HG03175 (cell line): ENCODE results near the gene STBD1.
"Not testable (repeated sequence)": the region's sequence is repeated elsewhere in the genome, so short reads cannot be mapped to it uniquely, and the experiment has no call there.

Experiments used
- ATAC-seq: cut with Tn5 transposase; IDR thresholded peaks from one replicate; pipeline ENCODE4 v1.9.1; 2021; ENCODE audit warnings: mild to moderate bottlenecking, moderate library complexity; ENCODE audit not compliant: unreplicated experiment

STBD1 gene

GRCh38 chr4:76315267-76315918 is 8.9 kb downstream of the STBD1 start:
- ATAC-seq: no peak

DNA sequence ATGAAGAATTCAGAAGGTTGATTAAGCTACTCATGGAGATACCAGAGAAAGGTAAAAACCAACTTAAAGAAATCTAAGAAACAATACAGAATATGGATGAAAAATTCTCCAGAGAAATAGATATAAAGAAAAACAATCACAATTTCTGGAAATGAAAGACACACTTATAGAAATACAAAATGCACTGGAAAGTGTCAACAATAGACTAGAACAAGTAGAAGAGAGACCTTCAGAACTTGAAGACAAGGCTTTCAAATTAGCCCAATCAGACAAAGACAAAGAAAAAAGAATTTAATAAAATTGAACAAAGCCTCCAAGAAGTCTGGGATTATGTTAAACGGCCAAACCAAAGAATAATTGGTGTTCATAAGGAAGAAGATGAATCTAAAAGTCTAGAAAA is 9.6 kb downstream of the STBD1 start:
- no peak for ATAC-seq

DNA sequence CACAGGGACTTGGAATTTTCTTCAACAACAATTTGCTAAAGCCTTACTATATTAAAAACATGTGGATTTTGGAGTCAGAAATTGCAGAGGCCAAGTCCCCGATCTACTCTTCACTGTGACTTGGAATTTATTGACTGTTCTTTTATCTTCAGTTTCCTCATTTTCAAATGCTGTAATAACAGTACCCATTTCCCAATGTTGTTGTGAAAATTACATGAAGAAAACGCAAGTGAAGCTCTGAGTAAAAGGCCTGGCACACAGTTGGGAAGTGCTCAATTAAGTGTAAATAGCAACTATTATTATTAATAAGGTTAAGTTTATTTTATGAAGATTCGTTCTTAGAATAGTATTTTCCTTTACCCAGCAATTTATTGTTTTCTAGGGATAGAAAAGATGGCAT is 15.7 kb downstream of the STBD1 start:
- ATAC-seq: no peak

- ATAC-seq: no peak
Measured at GRCh38 chr4:76325072-76325471, 18.5 kb downstream of the STBD1 start.

DNA sequence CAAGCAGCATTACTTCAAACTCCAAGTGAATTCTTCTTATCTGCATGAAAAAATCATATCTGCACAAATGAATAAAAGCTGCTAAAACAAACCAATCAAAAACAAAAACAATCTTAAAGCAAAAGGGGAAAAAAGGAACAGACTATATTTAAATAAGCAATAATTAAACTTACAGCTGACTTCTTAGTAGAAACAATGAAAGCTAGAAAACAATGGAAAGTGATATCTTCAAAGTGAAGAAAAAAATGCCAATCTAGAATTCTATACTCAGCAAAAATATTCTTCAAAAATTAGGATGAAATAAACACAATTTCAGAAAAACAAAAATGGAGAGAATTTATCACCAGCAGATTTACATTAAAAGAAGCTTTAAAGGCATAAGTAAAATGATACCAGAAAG is 20.0 kb downstream of the STBD1 start:
- ATAC-seq: no peak

DNA sequence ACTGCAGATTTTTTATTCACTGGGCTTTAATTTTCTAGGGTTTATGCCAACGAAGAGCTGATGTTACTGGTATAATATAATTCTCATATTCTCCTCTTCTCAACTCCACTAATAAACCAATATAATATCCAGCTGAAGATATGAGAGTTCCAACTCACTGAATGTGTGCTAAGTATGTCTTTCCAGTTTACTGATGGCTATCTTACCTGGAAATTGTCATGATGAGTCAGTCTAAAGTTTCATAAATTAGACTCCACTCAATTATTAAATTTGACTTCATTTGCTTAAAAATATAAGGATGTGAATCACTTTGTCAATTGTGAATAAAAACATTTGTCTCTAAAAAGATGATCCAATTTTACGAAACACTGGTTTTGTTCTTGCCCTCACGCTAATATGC is 28.4 kb downstream of the STBD1 start:
- ATAC-seq: no peak

GRCh38 chr4:76339364-76339763 is 32.8 kb downstream of the STBD1 start:
- ATAC-seq: no peak

GRCh38 chr4:76341063-76341462 is 34.5 kb downstream of the STBD1 start:
- ATAC-seq: no peak

DNA sequence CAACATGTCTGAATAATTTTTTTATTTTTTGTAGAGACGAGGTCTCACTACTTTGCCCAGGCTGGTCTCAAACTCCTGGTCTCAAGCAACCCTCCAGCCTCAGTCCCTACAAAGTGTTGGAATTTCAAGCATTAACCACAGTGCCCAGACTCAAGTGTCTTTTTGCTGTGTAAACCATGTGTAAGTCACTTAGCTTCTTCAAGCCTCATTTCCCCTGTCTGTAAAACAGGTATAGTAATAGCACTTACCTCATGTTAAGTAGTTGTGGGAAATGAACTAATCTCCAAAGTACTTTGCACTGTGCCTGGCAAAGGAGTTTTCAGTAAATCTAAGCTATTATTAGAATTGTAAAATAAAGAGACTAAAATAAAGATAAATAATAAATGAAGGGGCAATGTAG is 35.7 kb downstream of the STBD1 start:
- no peak for ATAC-seq

DNA sequence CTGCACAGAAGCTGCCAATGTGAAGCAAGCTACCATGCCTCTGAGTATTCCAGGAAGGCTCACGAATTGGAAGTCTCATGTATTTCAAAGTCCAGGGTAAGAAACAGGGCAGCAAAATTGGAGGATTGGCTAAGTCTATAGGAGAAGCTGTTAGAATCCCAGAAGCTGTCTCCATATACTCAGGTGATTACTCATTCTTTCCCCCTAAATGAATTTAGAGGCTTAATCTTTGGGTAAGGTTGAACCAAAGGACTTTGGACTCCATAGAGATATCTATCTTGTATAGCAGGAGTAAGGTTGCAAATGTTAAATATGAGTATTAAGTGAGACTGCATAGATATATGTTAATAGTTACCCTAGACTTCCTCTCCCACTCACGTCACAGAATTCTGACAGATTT is 36.3 kb downstream of the STBD1 start:
- no peak for ATAC-seq

DNA sequence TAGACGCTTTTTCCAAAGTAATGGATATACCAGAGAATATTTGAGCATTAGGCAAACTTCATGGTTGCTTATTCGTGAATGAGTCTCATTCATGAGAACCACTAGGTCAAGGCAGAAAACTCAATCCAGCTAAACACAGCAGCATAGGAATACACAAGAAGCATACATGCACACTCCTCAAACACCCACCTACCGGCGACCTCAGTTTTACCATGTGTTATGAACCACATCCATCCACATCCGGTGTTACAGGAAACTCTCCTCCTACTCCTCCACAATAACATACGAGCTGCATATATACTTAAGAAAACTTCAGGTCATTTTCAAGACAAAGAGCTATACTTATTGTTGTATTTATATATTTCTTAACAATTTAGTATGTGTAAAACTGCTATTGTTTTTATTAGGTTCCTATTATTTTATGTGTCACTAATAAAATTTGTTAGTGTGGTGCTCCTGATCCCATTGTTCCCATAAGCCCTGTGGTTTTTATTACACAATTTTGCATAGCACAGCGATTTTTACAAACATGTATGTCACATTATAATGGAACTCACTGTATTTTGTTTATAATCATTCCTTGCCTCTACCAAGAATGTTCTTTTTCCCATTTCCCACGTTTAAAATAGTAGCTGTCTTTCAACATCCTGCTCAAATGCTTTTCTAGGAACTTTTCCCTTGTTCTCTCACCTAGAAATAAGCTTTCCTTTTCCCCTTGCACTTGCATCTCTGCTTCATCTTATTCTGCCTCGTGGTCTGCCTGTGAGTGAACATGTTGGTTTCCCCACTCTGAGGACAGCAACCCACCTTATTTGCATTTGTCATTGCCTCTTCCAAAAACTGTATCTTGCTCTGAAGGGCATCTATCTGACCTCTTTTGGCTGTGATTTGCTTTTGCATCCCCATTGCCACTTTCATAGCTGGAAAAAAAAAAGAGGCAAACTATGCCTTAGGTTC is 48.3 kb downstream of the STBD1 start:
- ATAC-seq: no peak

GRCh38 chr4:76357981-76358380 is 51.4 kb downstream of the STBD1 start:
- ATAC-seq: no peak

DNA sequence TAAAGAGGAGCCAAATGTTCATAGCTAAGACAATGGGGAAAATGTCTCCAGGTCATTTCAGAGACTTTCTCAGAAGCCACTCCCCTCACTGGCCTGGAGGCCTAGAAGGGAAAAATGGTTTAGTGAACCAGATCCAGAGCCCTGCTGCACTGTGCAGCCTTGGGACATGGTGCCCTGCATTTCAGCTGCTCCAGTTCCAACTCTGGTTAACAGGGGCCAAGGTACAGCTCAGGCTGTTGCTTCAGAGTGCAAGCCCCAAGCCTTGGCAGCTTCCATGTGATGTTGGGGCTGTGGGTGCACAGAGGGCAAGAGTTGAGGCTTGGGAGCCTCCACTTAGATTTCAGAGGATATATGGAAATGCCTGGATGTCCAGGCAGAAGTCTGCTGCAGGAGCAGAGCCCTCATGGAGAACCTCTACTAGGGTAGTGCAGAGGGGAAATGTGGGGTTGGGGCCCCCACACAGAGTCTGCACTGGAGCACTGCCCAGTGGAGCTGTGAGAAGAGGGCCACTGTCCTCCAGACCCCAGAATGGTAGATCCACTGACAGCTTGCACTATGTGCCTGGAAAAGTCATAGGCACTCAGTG is 53.4 kb downstream of the STBD1 start:
- ATAC-seq: not testable (repeated sequence)
